ENCODE measurements around the gene XXYLT1.

DNA sequence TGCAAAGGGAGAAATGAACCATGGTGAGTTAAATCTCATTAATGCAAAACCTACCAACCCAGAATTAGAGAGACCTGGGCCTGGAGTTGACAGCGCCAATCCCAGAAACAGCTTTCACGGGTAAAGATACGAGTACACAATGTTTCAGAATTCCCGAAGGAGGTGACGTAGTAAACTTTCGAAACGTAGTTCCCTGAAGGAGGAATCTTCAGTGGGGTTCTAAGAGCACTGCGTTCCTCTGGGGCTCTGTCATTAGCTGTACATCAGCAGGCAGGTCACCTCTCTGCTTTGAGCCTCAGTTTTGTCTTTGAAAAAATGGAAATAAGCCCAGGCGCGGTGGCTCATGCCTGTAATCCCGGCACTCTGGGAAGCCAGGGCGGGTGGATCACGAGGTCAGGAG lies 152.3 kb downstream of the XXYLT1 start:
- TF ChIP-seq CHD2 (IDR thresholded peaks at IDR 0.05; ENCODE audit: low read length, partially characterized antibody) (no peak), CTCF (IDR thresholded peaks at IDR 0.05) (no peak)

Measured in A549 (cell line).